Measurements from ENCODE around the gene TECPR1. TPM values are rescaled to one million over a fixed set of nuclear protein-coding genes. Genes with fewer than 3 reads are reported as not detected.

The TECPR1 gene
- total RNA-seq, 1 donor from 2014 or later = 10.8 TPM

DNA sequence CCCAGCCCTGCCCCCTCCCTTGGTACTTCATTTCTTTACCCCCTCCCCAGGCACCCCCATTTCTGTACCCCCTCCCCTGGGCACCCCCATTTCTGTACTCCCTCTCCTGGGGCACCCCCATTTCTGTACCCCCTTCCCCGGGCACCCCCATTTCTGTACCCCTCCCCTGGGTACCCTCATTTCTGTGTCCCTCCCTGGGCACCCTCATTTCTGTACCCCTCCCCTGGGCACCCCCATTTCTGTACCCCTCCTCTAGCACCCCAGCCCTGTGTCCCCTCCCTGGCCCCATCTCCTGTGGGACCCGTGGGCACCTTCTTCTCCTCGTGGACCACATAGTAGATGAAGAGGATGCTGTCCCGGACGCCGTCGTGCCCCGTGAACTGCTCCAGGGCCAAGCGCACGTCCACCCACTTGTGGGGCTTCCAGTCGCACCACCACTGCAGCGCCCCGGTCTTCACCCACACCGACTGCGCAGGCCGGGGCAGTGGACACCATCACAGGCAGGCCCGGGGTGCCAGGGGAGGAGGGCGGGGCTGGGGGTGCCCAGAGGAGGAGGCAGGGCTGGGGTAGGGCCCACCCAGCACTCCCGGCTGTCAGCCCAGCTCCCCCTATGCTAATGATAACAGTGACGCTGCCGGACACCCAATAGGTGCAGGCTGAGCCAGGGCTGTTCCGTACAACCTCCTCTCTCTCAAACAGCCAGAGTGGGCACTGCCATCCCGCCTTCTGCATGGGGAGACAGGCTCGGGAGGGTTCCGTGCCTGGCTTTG lies 20.4 kb downstream of the TECPR1 start:
- Histone ChIP-seq H3K4me2 (no peak overlapping the region), H3K4me3 (no peak overlapping the region), H3F3A (ENCODE audit: low read depth) (no peaks in the 10 kb centered on the region), H2AFZ (replicated peaks) (no peak overlapping the region), H3K9ac (no peak overlapping the region), H3K36me3 (no peaks in the 10 kb centered on the region), H3K9me3 (ENCODE audit: low read depth) (no peaks in the 10 kb centered on the region), H3K27me3 (no peaks in the 10 kb centered on the region), H3K27ac (no peak overlapping the region), H4K20me1 (ENCODE audit: low read depth) (no peaks in the 10 kb centered on the region), H3K4me1 (no peaks in the 10 kb centered on the region), H3K79me2 (ENCODE audit: low read depth) (no peaks in the 10 kb centered on the region)
- no peak for DNase-seq (ENCODE audit: low spot score)
- Mint-ChIP-seq H3K27ac (no peak overlapping the region), H3K4me1 (peaks cover 14% of the 10 kb centered on the region), H3K4me3 (no peak overlapping the region), H3K9me3 (no peaks in the 10 kb centered on the region), H3K27me3 (ENCODE audit: insufficient read depth, low read depth) (peaks cover 2% of the 10 kb centered on the region), H3K36me3 (peaks cover 5% of the 10 kb centered on the region)
- TF ChIP-seq, protein P1, sequence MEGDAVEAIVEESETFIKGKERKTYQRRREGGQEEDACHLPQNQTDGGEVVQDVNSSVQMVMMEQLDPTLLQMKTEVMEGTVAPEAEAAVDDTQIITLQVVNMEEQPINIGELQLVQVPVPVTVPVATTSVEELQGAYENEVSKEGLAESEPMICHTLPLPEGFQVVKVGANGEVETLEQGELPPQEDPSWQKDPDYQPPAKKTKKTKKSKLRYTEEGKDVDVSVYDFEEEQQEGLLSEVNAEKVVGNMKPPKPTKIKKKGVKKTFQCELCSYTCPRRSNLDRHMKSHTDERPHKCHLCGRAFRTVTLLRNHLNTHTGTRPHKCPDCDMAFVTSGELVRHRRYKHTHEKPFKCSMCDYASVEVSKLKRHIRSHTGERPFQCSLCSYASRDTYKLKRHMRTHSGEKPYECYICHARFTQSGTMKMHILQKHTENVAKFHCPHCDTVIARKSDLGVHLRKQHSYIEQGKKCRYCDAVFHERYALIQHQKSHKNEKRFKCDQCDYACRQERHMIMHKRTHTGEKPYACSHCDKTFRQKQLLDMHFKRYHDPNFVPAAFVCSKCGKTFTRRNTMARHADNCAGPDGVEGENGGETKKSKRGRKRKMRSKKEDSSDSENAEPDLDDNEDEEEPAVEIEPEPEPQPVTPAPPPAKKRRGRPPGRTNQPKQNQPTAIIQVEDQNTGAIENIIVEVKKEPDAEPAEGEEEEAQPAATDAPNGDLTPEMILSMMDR (IDR thresholded peaks at IDR 0.05) = no peak
- TF ChIP-seq EZH2 (IDR thresholded peaks at IDR 0.05) (no peak), EZH2phosphoT487 (IDR thresholded peaks at IDR 0.05) (no peak)

DNA sequence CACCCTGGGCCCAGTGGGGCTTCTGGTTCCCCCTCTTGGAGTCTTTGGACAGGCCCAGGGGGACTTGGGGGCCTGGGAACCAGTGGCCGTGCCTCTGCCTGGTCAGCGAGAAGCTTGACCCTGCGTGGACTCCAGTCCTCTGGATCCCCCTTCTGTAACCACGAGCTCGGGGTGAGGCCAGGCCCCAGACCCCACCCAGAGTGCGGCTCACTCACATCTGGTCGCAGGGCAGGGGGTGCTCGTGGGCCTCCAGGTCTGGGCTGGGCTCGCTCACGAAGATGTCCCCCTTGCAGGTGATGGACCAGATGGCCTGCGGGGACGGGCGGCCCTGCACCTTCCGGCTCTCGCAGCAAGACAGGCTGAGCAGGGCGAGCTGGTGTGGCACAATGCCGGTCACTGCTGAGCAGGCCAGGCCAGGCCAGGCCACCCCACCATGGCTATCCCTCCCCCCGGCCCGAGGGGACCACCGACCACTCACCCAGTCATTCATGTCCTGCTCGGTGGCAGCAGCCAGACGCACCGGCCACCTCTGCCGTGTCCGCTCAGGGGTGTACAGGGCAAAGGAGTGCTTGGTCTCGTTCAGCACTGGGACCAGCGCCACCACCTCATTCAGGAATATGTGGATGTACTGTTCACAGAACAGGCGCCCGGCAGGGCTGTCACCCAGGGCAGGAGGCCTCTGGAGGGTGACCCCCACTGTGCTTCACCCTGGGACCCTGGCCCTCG lies 21.1 kb downstream of the TECPR1 start:
- Histone ChIP-seq H3K9ac (no peak overlapping the region), H3K27ac (no peak overlapping the region)
- H3K9me3 Mint-ChIP-seq = no peaks in the 10 kb centered on the region

DNA sequence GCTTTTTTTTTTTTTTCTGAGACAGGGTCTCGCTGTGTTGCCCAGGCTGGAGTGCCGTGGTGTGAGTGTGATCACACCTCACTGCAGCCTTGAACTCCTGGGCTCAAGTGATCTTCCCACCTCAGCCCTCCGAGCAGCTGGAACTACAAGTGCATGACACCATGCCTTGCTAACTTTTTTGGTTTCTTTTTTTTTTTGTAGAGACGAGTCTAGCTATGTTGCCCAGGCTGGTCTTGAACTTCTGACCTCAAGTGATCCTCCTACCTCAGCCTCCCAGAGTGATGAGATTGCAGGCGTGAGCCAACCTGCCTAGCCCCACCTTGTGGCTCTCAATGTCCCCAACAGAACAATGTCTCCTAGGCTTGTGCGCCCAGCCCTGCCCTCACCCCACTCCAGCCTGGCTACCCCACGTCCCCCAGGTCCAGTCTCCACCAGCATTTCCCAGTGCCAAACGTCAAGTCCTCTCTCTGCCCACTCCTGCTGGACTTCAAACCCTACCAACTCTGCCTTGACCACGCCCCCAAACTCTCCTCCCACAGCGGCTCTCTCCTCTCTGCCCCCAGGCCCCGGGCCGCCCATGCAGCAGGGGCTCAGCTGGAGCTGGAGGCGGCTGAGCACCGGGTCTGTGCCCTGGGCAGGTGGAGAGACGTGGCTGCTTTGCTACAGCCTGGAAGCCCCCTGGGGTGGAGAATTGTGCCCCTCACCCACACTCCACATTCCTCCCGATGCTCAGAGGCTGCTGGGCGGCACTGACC lies 21.9 kb downstream of the TECPR1 start:
- H3K27ac Mint-ChIP-seq = peak overlapping the region; percentile 25
- H3K27me3 Mint-ChIP-seq (ENCODE audit: insufficient read depth, low read depth) = no peaks in the 10 kb centered on the region
- TF ChIP-seq EZH2 (IDR thresholded peaks at IDR 0.05) = no peak
- TF ChIP-seq, protein P1 (IDR thresholded peaks at IDR 0.05) = no peak
- TF ChIP-seq EZH2phosphoT487 (IDR thresholded peaks at IDR 0.05) = no peak
- H3K4me1 Mint-ChIP-seq = peaks cover 14% of the 10 kb centered on the region
- Histone ChIP-seq H3K9me3 (ENCODE audit: low read depth) (no peaks in the 10 kb centered on the region), H3K79me2 (ENCODE audit: low read depth) (no peaks in the 10 kb centered on the region), H2AFZ (replicated peaks) (no peak overlapping the region), H4K20me1 (ENCODE audit: low read depth) (no peaks in the 10 kb centered on the region), H3K36me3 (no peaks in the 10 kb centered on the region), H3K4me3 (no peak overlapping the region), H3K4me2 (no peak overlapping the region), H3K27me3 (no peaks in the 10 kb centered on the region), H3K27ac (no peak overlapping the region), H3K9ac (no peak overlapping the region), H3K4me1 (no peaks in the 10 kb centered on the region), H3F3A (ENCODE audit: low read depth) (no peaks in the 10 kb centered on the region)
- no peak for DNase-seq (ENCODE audit: low spot score)
- no peaks in the 10 kb centered on the region for H3K9me3 Mint-ChIP-seq
- H3K36me3 Mint-ChIP-seq = peaks cover 8% of the 10 kb centered on the region
- H3K4me3 Mint-ChIP-seq = no peak overlapping the region

More for the DNA sequence above, 21.1 kb downstream of the TECPR1 start:
- Mint-ChIP-seq H3K4me1 (peaks cover 14% of the 10 kb centered on the region), H3K27ac (no peak overlapping the region), H3K36me3 (peaks cover 8% of the 10 kb centered on the region), H3K4me3 (no peak overlapping the region), H3K27me3 (ENCODE audit: insufficient read depth, low read depth) (no peaks in the 10 kb centered on the region)
- Histone ChIP-seq H3K36me3 (no peaks in the 10 kb centered on the region), H3K4me2 (no peak overlapping the region), H3K4me1 (no peaks in the 10 kb centered on the region), H3K9me3 (ENCODE audit: low read depth) (no peaks in the 10 kb centered on the region), H2AFZ (replicated peaks) (no peak overlapping the region), H3F3A (ENCODE audit: low read depth) (no peaks in the 10 kb centered on the region), H3K79me2 (ENCODE audit: low read depth) (no peaks in the 10 kb centered on the region), H3K27me3 (no peaks in the 10 kb centered on the region), H4K20me1 (ENCODE audit: low read depth) (no peaks in the 10 kb centered on the region), H3K4me3 (no peak overlapping the region)
- no peak for TF ChIP-seq EZH2 (IDR thresholded peaks at IDR 0.05)
- TF ChIP-seq, protein P1 (IDR thresholded peaks at IDR 0.05) = no peak
- TF ChIP-seq EZH2phosphoT487 (IDR thresholded peaks at IDR 0.05) = no peak
- no peak for DNase-seq (ENCODE audit: low spot score)

Measured in neural progenitor cell (in vitro differentiated cells).